Measurements from ENCODE around the gene SEZ6L.

Gene SEZ6L

GRCh38 chr22:26334232-26334631, 165.0 kb downstream of the SEZ6L start:
- DNase-seq (ENCODE audit: low read depth): no peak

- DNase-seq (ENCODE audit: low read depth): no peak
Observed at GRCh38 chr22:26336773-26337172, 167.5 kb downstream of the SEZ6L start.

GRCh38 chr22:26339755-26340154, 170.5 kb downstream of the SEZ6L start:
- peak; percentile 55 for DNase-seq (ENCODE audit: low read depth)

- no peak for DNase-seq (ENCODE audit: low read depth)
Observed at GRCh38 chr22:26342745-26343410, 173.6 kb downstream of the SEZ6L start.

- no peak for DNase-seq (ENCODE audit: low read depth)
Observed at GRCh38 chr22:26345496-26345895, 176.2 kb downstream of the SEZ6L start.

GRCh38 chr22:26348810-26349526, 179.7 kb downstream of the SEZ6L start:
- no peak for DNase-seq (ENCODE audit: low read depth)

GRCh38 chr22:26354707-26355106, 185.4 kb downstream of the SEZ6L start:
- no peak for DNase-seq (ENCODE audit: low read depth)

GRCh38 chr22:26357281-26357680, 188.0 kb downstream of the SEZ6L start:
- no peak for DNase-seq (ENCODE audit: low read depth)

- no peak for DNase-seq (ENCODE audit: low read depth)
Observed at GRCh38 chr22:26357813-26358212, 188.6 kb downstream of the SEZ6L start.

- no peak for DNase-seq (ENCODE audit: low read depth)
Observed at GRCh38 chr22:26359156-26359555, 189.9 kb downstream of the SEZ6L start.

- peak; percentile 48 for DNase-seq (ENCODE audit: low read depth)
Observed at GRCh38 chr22:26360169-26360885, 191.1 kb downstream of the SEZ6L start.

- DNase-seq (ENCODE audit: low read depth): no peak
Observed at GRCh38 chr22:26362471-26362870, 193.2 kb downstream of the SEZ6L start.

GRCh38 chr22:26364066-26365015, 195.1 kb downstream of the SEZ6L start:
- peak; percentile 68 for DNase-seq (ENCODE audit: low read depth)

- no peak for DNase-seq (ENCODE audit: low read depth)
Observed at GRCh38 chr22:26367402-26368245, 198.4 kb downstream of the SEZ6L start.

GRCh38 chr22:26372890-26373289, 203.6 kb downstream of the SEZ6L start:
- no peak for DNase-seq (ENCODE audit: low read depth)

GRCh38 chr22:26374391-26375026, 205.2 kb downstream of the SEZ6L start:
- DNase-seq (ENCODE audit: low read depth): no peak

GRCh38 chr22:26377170-26377830, 208.0 kb downstream of the SEZ6L start:
- no peak for DNase-seq (ENCODE audit: low read depth)

GRCh38 chr22:26380072-26380830, 211.0 kb downstream of the SEZ6L start:
- DNase-seq (ENCODE audit: low read depth): no peak

GRCh38 chr22:26382782-26383181, 213.5 kb downstream of the SEZ6L start:
- DNase-seq (ENCODE audit: low read depth): no peak
